IMR-90 (cell line): ENCODE measurements around the gene HIVEP3. TPM values are rescaled to one million over a fixed set of nuclear protein-coding genes. Genes with fewer than 3 reads are reported as not detected.

Source experiments
- ATAC-seq: fragments of 200-7000 bp; cut with Tn5 transposase; 2 replicates; pipeline ENCODE4 v1.9.1; 2020; ENCODE audit warnings: low read depth, mild to moderate bottlenecking, moderate library complexity
- BruUV-seq: library from RNA; stranded (reverse); fragments of 400-500 nt; replicated peaks from 2 replicates; lab custom pipeline; 2021; lab: Mats Ljungman, UMichigan
- CTCF ChIA-PET: fragments of 300-600 bp; formaldehyde crosslinking; extraction: SDS; loops from one replicate; lab custom pipeline; 2021; ENCODE audit warnings: antibody characterized with exemption; lab: Yijun Ruan, JAX
- POLR2A ChIA-PET: fragments of 300-600 bp; sonication (Branson Sonifier 250); formaldehyde crosslinking; loops from one replicate; lab custom pipeline; 2022; ENCODE audit warnings: antibody characterized with exemption; ENCODE audit not compliant: unreplicated experiment; lab: Charles Lee
- DNase-seq: peaks from one replicate; pipeline ENCODE4 v3.0.0; 2013
- H2AFZ ChIP-seq: replicated peaks from 2 replicates; pipeline ENCODE3; 2013; ENCODE audit warnings: low read length, mild to moderate bottlenecking; ENCODE audit not compliant: poor library complexity
- H2AK5ac ChIP-seq: 2 replicates; pipeline ENCODE4 v1.6.1; 2013; ENCODE audit warnings: low read depth, low read length, inconsistent platforms
- H2AK9ac ChIP-seq: replicated peaks from 2 replicates; pipeline ENCODE3; 2013; ENCODE audit warnings: mild to moderate bottlenecking, low read depth, low read length, moderate library complexity; ENCODE audit not compliant: poor library complexity
- H2BK120ac ChIP-seq: 2 replicates; pipeline ENCODE4 v1.6.1; 2013; ENCODE audit warnings: low read depth, low read length, inconsistent platforms
- H2BK15ac ChIP-seq: 3 replicates; pipeline ENCODE4 v1.6.1; 2013; ENCODE audit warnings: low read depth, low read length, inconsistent platforms
- H2BK20ac ChIP-seq: 2 replicates; pipeline ENCODE4 v1.6.1; 2013; ENCODE audit warnings: low read depth, mild to moderate bottlenecking, inconsistent platforms, low read length, moderate library complexity
- H2BK5ac ChIP-seq: 2 replicates; pipeline ENCODE4 v1.6.1; 2013; ENCODE audit warnings: mild to moderate bottlenecking, low read depth, low read length, inconsistent platforms; ENCODE audit not compliant: poor library complexity, severe bottlenecking
- H3K14ac ChIP-seq: replicated peaks from 2 replicates; pipeline ENCODE4 v1.6.1; 2013; ENCODE audit warnings: low read depth, low read length, inconsistent platforms
- H3K18ac ChIP-seq: 2 replicates; pipeline ENCODE4 v1.6.1; 2013; ENCODE audit warnings: low read depth, low read length, control low read depth
- H3K23ac ChIP-seq: 2 replicates; pipeline ENCODE4 v1.6.1; 2013; ENCODE audit warnings: low read depth, low read length, inconsistent platforms
- H3K27ac ChIP-seq: 2 replicates; pipeline ENCODE4 v1.5.1; 2013; ENCODE audit warnings: mild to moderate bottlenecking, control low read depth, low read length; ENCODE audit not compliant: insufficient read depth
- H3K27me3 ChIP-seq: 2 replicates; pipeline ENCODE4 v1.6.1; 2013; ENCODE audit warnings: low read length; ENCODE audit not compliant: control insufficient read depth, insufficient read depth
- H3K36me3 ChIP-seq: 2 replicates; pipeline ENCODE4 v1.6.1; 2013; ENCODE audit warnings: low read length, mixed read lengths; ENCODE audit not compliant: control insufficient read depth, insufficient read depth
- H3K4ac ChIP-seq: 2 replicates; pipeline ENCODE4 v1.6.1; 2013; ENCODE audit warnings: low read depth, low read length, inconsistent platforms
- H3K4me1 ChIP-seq: 2 replicates; pipeline ENCODE4 v1.6.1; 2013; ENCODE audit warnings: low read length, mixed read lengths; ENCODE audit not compliant: control insufficient read depth, insufficient read depth
- H3K4me2 ChIP-seq: 2 replicates; pipeline ENCODE4 v1.6.1; 2013; ENCODE audit warnings: low read depth, mild to moderate bottlenecking, control low read depth, low read length, moderate library complexity
- H3K4me3 ChIP-seq: 2 replicates; pipeline ENCODE4 v1.5.1; 2013; ENCODE audit warnings: low read depth, mild to moderate bottlenecking, control low read depth, low read length, moderate library complexity; ENCODE audit not compliant: insufficient read depth
- H3K56ac ChIP-seq: 2 replicates; pipeline ENCODE4 v1.6.1; 2013; ENCODE audit warnings: low read length, inconsistent platforms; ENCODE audit not compliant: insufficient read depth; ENCODE audit errors: extremely low read depth
- H3K79me1 ChIP-seq, 2 experiments: 2 replicates each; pipeline ENCODE4 v1.6.1; 2013; ENCODE audit warnings: low read length in 2 of 2, inconsistent platforms in 1 of 2, low read depth in 1 of 2
- H3K9ac ChIP-seq: 2 replicates; pipeline ENCODE4 v1.6.1; 2013; ENCODE audit warnings: low read depth, low read length, control low read depth
- H3K9me1 ChIP-seq: 2 replicates; pipeline ENCODE4 v1.6.1; 2013; ENCODE audit warnings: low read length, inconsistent platforms; ENCODE audit not compliant: insufficient read depth
- H3K9me3 ChIP-seq: 2 replicates; pipeline ENCODE4 v1.6.1; 2013; ENCODE audit warnings: low read length; ENCODE audit not compliant: control insufficient read depth, insufficient read depth
- H4K20me1 ChIP-seq: 2 replicates; pipeline ENCODE4 v1.6.1; 2013; ENCODE audit warnings: low read length, inconsistent platforms; ENCODE audit not compliant: insufficient read depth
- H4K5ac ChIP-seq: 2 replicates; pipeline ENCODE4 v1.6.1; 2013; ENCODE audit warnings: mild to moderate bottlenecking, low read depth, low read length, control low read depth
- H4K8ac ChIP-seq, 2 experiments: 2 replicates each; pipeline ENCODE4 v1.6.1; 2013; ENCODE audit warnings: low read depth in 2 of 2, low read length in 2 of 2, control low read depth in 1 of 2, inconsistent platforms in 1 of 2
- H4K91ac ChIP-seq: 2 replicates; pipeline ENCODE4 v1.6.1; 2013; ENCODE audit warnings: low read depth, low read length, inconsistent platforms; ENCODE audit not compliant: insufficient read depth
- BHLHE40 ChIP-seq: fragments of 150-350 bp; IDR thresholded peaks from 2 replicates; pipeline ENCODE4 v1.6.1; 2016; ENCODE audit warnings: mild to moderate bottlenecking, low read depth, low read length
- CEBPB ChIP-seq: IDR thresholded peaks from 2 replicates; pipeline ENCODE4 v1.6.1; 2012; ENCODE audit warnings: low read depth, low read length, improper control_type of control experiment
- CHD1 ChIP-seq: IDR thresholded peaks from 2 replicates; pipeline ENCODE4 v1.6.1; 2012; ENCODE audit warnings: low read depth, low read length, improper control_type of control experiment
- FOS ChIP-seq: fragments of 150-350 bp; IDR thresholded peaks from 2 replicates; pipeline ENCODE4 v1.6.1; 2016; ENCODE audit warnings: low read depth, low read length
- MAFK ChIP-seq: IDR thresholded peaks from 2 replicates; pipeline ENCODE4 v1.6.1; 2012; ENCODE audit warnings: low read depth, low read length, improper control_type of control experiment
- MAZ ChIP-seq: IDR thresholded peaks from 2 replicates; pipeline ENCODE4 v1.6.1; 2012; ENCODE audit warnings: low read depth, mild to moderate bottlenecking, low read length, improper control_type of control experiment, moderate library complexity, borderline replicate concordance
- MXI1 ChIP-seq: IDR thresholded peaks from 2 replicates; pipeline ENCODE4 v1.6.1; 2012; ENCODE audit warnings: low read depth, mild to moderate bottlenecking, low read length, moderate library complexity, borderline replicate concordance
- NFE2L2 ChIP-seq: fragments of 150-350 bp; IDR thresholded peaks from 2 replicates; pipeline ENCODE4 v1.6.1; 2016; ENCODE audit warnings: low read depth, mild to moderate bottlenecking, low read length
- POLR2A ChIP-seq: IDR thresholded peaks from 2 replicates; pipeline ENCODE4 v1.6.1; 2012; ENCODE audit warnings: mild to moderate bottlenecking, low read depth, low read length
- RAD21 ChIP-seq: IDR thresholded peaks from 2 replicates; pipeline ENCODE4 v1.6.1; 2012; ENCODE audit warnings: low read length, improper control_type of control experiment
- RFX5 ChIP-seq: IDR thresholded peaks from 2 replicates; pipeline ENCODE4 v1.8.0; 2012; ENCODE audit warnings: low read depth, mild to moderate bottlenecking, low read length, moderate library complexity
- SMC3 ChIP-seq: fragments of 150-350 bp; IDR thresholded peaks from 2 replicates; pipeline ENCODE4 v1.6.1; 2016; ENCODE audit warnings: low read depth, mild to moderate bottlenecking, antibody characterized with exemption, low read length, moderate library complexity
- USF2 ChIP-seq: fragments of 150-350 bp; IDR thresholded peaks from 2 replicates; pipeline ENCODE4 v1.6.1; 2017; ENCODE audit warnings: mild to moderate bottlenecking, antibody characterized with exemption, low read length, low read depth
- WGBS, 2 experiments: methylation state at CpG; one replicate each; pipeline versions ENCODE4 v1.1.5 to v1.1.7; 2013; ENCODE audit warnings: missing lambda C conversion rate in 2 of 2; ENCODE audit not compliant: insufficient read length in 1 of 2; ENCODE audit errors: extremely low coverage in 2 of 2; 5-methylcytosine and 5-hydroxymethylcytosine counted together
- dilution Hi-C: fragments of 300-500 bp; cut with HindIII; formaldehyde crosslinking; loops from one replicate; pipeline ENCODE4 v1.14.3; 2018; ENCODE audit warnings: low sequenced_read_pairs; ENCODE audit not compliant: unreplicated experiment
- in situ Hi-C: fragments of 300-500 bp; cut with MboI; formaldehyde crosslinking; loops from 3 replicates; pipeline ENCODE4 v1.14.3; 2019; ENCODE audit warnings: low sequenced_read_pairs, inconsistent platforms, mixed read lengths
- intact Hi-C: fragments of 100-400 bp; cut with micrococcal nuclease; formaldehyde crosslinking; loops from 2 replicates; pipeline ENCODE4 v1.10.0; 2022
- polyA plus RNA-seq, 3 experiments: library from polyadenylated mRNA; depleted of rRNA; stranded (reverse); fragments of >200 nt; gene quantifications; 2 replicates each; pipeline ENCODE4 v1.2.3, GENCODE V29; 2012; ENCODE audit warnings: low replicate concordance in 1 of 3
- total RNA-seq: library from RNA; depleted of rRNA; stranded (reverse); fragments of >200 nt; gene quantifications from 2 replicates; pipeline ENCODE4 v1.2.3, GENCODE V29; 2012
- TF ChIP-seq, protein P1 (sequence below): fragments of 150-350 bp; IDR thresholded peaks from 2 replicates; pipeline ENCODE4 v1.6.1; 2016; ENCODE audit warnings: low read depth, mild to moderate bottlenecking, low read length, moderate library complexity, borderline replicate concordance

The HIVEP3 gene
- total and polyA plus RNA-seq, 2 of the 4 experiments (the other 2 are of a cell fraction): 1.4 to 4.0 TPM

GRCh38 chr1:41939194-41939593 is 20.5 kb upstream of the HIVEP3 start:
- no peak overlapping the region for H3K18ac ChIP-seq
- H2BK120ac ChIP-seq: no peak overlapping the region
- H3K4ac ChIP-seq: no peak overlapping the region
- no peak overlapping the region for H2AK5ac ChIP-seq
- H3K4me2 ChIP-seq: no peak overlapping the region
- no peaks in the 10 kb centered on the region; a peak in 1 of 4 replicates for H3K79me1 ChIP-seq
- no peak overlapping the region for H4K91ac ChIP-seq
- no peaks in the 10 kb centered on the region for H3K4me1 ChIP-seq
- no peaks in the 10 kb centered on the region for H4K20me1 ChIP-seq
- no peaks in the 10 kb centered on the region for H3K36me3 ChIP-seq
- TF ChIP-seq SMC3 (no peak), POLR2A (no peak), BHLHE40 (no peak), MXI1 (no peak), RFX5 (no peak), CHD1 (no peak), MAFK (no peak), NFE2L2 (no peak), USF2 (no peak), RAD21 (no peak), FOS (no peak), CEBPB (no peak), MAZ (no peak)
- TF ChIP-seq, protein P1, sequence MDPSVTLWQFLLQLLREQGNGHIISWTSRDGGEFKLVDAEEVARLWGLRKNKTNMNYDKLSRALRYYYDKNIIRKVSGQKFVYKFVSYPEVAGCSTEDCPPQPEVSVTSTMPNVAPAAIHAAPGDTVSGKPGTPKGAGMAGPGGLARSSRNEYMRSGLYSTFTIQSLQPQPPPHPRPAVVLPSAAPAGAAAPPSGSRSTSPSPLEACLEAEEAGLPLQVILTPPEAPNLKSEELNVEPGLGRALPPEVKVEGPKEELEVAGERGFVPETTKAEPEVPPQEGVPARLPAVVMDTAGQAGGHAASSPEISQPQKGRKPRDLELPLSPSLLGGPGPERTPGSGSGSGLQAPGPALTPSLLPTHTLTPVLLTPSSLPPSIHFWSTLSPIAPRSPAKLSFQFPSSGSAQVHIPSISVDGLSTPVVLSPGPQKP: no peak
- no peak overlapping the region for H2BK15ac ChIP-seq
- no CpG with 5 or more reads among the region's 5 CpGs for WGBS, 2 experiments
- H3K9me1 ChIP-seq: 0 out of 2 replicates have a peak, but pooled peaks cover 2% of the 10 kb centered on the region
- H3K56ac ChIP-seq: no peak overlapping the region
- dilution Hi-C loops: no loop called here
- intact Hi-C loops: no loop called here
- ChIA-PET POLR2A (no interaction called here), CTCF (no interaction called here)
- BruUV-seq: no TSS peak
- H2BK20ac ChIP-seq: no peak overlapping the region
- no peak for DNase-seq
- no peak for ATAC-seq
- no peak overlapping the region for H2BK5ac ChIP-seq
- H4K5ac ChIP-seq: no peak overlapping the region
- H3K4me3 ChIP-seq: no peak overlapping the region
- no peaks in the 10 kb centered on the region; the same call in 1 of the 2 replicates for H3K27me3 ChIP-seq
- H3K14ac ChIP-seq: no peak overlapping the region
- H3K9me3 ChIP-seq: no peaks in the 10 kb centered on the region
- H2AFZ ChIP-seq: no peak overlapping the region
- H3K23ac ChIP-seq: no peak overlapping the region
- no peak overlapping the region for H4K8ac ChIP-seq
- H2AK9ac ChIP-seq: no peak overlapping the region
- no peak overlapping the region for H3K27ac ChIP-seq
- in situ Hi-C loops: no loop called here
- H3K9ac ChIP-seq: no peak overlapping the region
